Kidney epithelial cell (primary cell): ENCODE data around the gene UNC5CL. TPM values are rescaled to one million over a fixed set of nuclear protein-coding genes. Genes with fewer than 3 reads are reported as not detected.
A peak's percentile ranks its signal among the peaks of the same experiment; 100 is the strongest.

ENCODE experiments used
- DNase-seq: peaks from one replicate; pipeline ENCODE4 v3.0.0-alpha.2; 2010; ENCODE audit warnings: low read depth
- H3K27me3 ChIP-seq: 2 replicates; pipeline ENCODE4 v1.6.0; 2011; ENCODE audit warnings: low read length; ENCODE audit not compliant: control insufficient read depth, insufficient read depth
- H3K36me3 ChIP-seq: 2 replicates; pipeline ENCODE4 v1.5.1; 2011; ENCODE audit warnings: low read length; ENCODE audit not compliant: control insufficient read depth, insufficient read depth
- H3K4me3 ChIP-seq: 2 replicates; pipeline ENCODE4 v1.5.1; 2011; ENCODE audit warnings: low read depth, mild to moderate bottlenecking, control low read depth, low read length
- total RNA-seq: library from RNA; depleted of rRNA; stranded (reverse); fragments of >200 nt; gene quantifications from 2 replicates; pipeline ENCODE4 v1.2.3, GENCODE V29; 2015
- TF ChIP-seq, protein P1 (sequence below): IDR thresholded peaks from 2 replicates; pipeline ENCODE4 v1.5.1; 2011; ENCODE audit warnings: mild to moderate bottlenecking, moderate library complexity, low read length, control low read depth, inconsistent platforms; ENCODE audit not compliant: insufficient read depth, poor library complexity, severe bottlenecking

Gene UNC5CL, protein sequence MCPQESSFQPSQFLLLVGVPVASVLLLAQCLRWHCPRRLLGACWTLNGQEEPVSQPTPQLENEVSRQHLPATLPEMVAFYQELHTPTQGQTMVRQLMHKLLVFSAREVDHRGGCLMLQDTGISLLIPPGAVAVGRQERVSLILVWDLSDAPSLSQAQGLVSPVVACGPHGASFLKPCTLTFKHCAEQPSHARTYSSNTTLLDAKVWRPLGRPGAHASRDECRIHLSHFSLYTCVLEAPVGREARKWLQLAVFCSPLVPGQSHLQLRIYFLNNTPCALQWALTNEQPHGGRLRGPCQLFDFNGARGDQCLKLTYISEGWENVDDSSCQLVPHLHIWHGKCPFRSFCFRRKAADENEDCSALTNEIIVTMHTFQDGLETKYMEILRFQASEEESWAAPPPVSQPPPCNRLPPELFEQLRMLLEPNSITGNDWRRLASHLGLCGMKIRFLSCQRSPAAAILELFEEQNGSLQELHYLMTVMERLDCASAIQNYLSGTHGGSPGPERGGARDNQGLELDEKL
- total RNA-seq, result 1.1 and 1.8 TPM in 2 replicates

DNA sequence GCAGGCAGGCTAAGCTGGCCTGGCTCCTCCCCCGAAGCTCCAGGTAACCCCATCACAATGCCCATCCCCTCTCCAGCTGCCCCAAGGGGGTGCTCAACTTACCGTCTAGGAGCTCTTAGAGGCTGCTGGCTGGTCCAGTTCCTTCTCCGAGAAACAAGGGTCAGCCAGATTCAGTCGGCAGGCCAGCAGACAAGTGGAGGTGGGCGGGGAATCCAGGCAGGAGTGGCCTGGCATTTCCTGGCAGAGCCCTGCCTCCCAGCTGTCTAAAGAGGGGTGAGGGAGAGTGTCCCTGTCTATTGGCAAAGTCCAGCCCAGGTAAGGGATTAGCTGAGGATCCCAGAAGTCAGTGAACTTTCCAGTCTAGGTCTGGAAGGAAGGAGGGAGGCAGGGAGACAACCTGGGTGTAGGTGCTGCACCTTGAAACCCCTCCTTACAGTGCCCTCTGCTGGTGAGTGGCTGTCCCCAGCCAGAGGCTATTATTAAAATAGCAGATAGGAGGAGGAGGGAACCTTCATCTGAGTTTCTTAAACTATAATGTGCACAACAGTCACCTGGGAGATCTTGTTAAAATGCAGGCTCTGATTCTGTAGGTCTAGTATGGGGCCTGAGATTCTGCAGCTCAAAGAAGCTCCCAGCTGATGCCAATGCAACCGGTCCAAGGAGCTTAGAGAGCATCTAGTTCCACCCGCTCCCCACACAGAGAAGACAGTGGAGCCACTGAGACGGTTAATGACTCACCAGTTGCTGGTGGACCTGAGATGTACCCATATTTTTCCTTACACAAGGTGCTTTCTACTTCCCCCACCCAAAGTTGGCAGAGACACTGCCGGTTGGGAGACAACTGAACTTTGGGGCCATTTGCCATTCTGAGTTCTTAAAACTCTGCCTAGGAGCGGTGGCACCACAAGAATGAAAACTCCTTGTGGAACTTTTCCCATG, at the start of gene UNC5CL:
UNC5CL (minus strand) TSS at position 162 of the 939 bp plus-strand sequence. CDS start 4,147 bp downstream, outside the sequence.
- TF ChIP-seq, protein P1, sequence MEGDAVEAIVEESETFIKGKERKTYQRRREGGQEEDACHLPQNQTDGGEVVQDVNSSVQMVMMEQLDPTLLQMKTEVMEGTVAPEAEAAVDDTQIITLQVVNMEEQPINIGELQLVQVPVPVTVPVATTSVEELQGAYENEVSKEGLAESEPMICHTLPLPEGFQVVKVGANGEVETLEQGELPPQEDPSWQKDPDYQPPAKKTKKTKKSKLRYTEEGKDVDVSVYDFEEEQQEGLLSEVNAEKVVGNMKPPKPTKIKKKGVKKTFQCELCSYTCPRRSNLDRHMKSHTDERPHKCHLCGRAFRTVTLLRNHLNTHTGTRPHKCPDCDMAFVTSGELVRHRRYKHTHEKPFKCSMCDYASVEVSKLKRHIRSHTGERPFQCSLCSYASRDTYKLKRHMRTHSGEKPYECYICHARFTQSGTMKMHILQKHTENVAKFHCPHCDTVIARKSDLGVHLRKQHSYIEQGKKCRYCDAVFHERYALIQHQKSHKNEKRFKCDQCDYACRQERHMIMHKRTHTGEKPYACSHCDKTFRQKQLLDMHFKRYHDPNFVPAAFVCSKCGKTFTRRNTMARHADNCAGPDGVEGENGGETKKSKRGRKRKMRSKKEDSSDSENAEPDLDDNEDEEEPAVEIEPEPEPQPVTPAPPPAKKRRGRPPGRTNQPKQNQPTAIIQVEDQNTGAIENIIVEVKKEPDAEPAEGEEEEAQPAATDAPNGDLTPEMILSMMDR, result peak; percentile 77
- H3K36me3 ChIP-seq, result no peaks in the 10 kb centered on the region
- H3K27me3 ChIP-seq, result no peaks in the 10 kb centered on the region
- DNase-seq, result no peak
- H3K4me3 ChIP-seq, result peak within 1 kb of the TSS; percentile 31

- no peak for DNase-seq
- Histone ChIP-seq H3K27me3 (no peaks in the 10 kb centered on the region), H3K4me3 (no peak overlapping the region), H3K36me3 (no peaks in the 10 kb centered on the region)
- TF ChIP-seq, protein P1, result no peak
These were observed 49.4 kb upstream of the UNC5CL start for GRCh38 chr6:41088451-41088850.

DNA sequence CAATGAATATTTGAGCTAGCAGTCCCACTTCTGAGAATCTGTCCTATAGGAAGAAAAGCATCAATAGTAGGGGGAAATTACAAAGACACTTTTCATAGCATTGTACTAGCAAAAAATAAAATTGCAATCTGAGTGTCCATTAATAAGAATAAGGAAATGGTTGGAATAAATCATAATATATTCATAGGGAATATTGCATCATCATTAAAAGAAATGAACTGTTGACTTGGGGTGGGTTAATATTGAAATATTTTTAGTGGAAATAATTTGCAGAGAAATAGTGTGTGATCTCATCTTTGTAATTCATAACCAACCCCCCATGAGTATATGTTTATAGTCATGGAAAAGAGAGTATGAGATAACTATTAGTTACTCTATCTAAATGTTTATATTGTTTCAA, 46.2 kb upstream of the UNC5CL start:
- TF ChIP-seq, protein P1, result no peak
- peaks cover 2% of the 10 kb centered on the region for H3K36me3 ChIP-seq
- no peak for DNase-seq
- H3K4me3 ChIP-seq, result no peak overlapping the region
- no peaks in the 10 kb centered on the region for H3K27me3 ChIP-seq

DNA sequence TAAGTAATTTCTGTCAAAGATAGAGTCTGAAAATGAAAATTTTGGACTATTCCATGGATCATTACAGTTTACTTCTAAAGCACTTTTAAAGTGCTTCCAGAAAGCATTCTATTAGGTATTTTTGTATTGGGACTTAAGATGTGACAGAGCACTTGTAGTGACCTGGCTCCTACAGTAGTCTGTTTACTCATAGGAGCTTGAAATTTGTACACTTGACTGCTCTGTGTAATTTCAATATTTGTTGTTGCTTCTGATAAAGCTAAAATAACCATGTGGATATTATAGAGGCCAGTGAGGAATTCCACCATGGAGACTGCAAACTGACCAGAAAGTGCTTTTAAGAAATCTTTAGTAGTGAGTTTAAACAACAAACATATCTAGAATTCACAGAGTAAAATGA, 44.1 kb upstream of the UNC5CL start:
- Histone ChIP-seq H3K36me3 (peaks cover 2% of the 10 kb centered on the region), H3K4me3 (no peak overlapping the region), H3K27me3 (no peaks in the 10 kb centered on the region)
- no peak for DNase-seq
- TF ChIP-seq, protein P1, result no peak

DNA sequence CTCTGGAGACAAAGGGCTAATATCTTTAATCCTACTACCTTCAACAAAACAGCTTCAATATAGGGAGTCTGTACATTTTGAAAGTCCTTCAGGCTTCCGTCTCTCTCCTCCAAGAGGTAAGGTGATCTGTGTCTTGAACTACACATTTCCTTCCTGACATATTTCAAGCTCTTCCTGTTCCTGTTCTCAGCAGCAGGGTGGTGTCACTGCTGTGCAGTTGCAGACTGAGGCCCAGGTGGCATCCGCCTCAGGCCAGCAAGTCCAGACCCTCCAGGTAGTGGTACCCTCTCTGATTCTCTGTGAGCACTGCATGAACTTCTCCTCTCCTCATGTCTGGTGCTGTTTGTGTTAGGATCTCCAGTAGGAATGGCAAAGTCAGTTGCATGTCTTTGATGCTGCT, 41.6 kb upstream of the UNC5CL start:
- Histone ChIP-seq H3K27me3 (no peaks in the 10 kb centered on the region), H3K36me3 (peaks cover 2% of the 10 kb centered on the region), H3K4me3 (no peak overlapping the region)
- TF ChIP-seq, protein P1, result no peak
- DNase-seq, result no peak
